Stimulated activated CD4-positive, alpha-beta T cell treated with anti-CD3 and anti-CD28 coated beads, Interleukin-2, amount 100 ng/mL, for 48 hours (primary cell): Measurements from ENCODE around the gene COQ3.

Experiments
- DNase-seq, 2 donors: peaks; one replicate each; pipeline ENCODE4 v3.0.0-alpha.2; 2020

The COQ3 gene

GRCh38 chr6:99330159-99330558 is 63.8 kb downstream of the COQ3 start:
- peak; percentile 53 to 56 for DNase-seq

- no peak for DNase-seq
Observed at GRCh38 chr6:99324996-99325395, 69.0 kb downstream of the COQ3 start.
